DND-41 (cell line): ENCODE results near the gene ADRA2B.

Experiments used
- ATAC-seq: fragments of 200-7000 bp; cut with Tn5 transposase; 3 replicates; pipeline ENCODE4 v1.9.1; 2021; ENCODE audit warnings: low read depth; ENCODE audit not compliant: insufficient read depth
- DNase-seq: peaks from one replicate; pipeline ENCODE4 v3.0.0-alpha.2; 2020
- H2AFZ ChIP-seq: 2 replicates; pipeline ENCODE4 v1.6.0; 2012; ENCODE audit warnings: low read depth, low read length
- H3K27ac ChIP-seq: 2 replicates; pipeline ENCODE4 v1.5.1; 2012; ENCODE audit warnings: low read length, inconsistent platforms
- H3K27me3 ChIP-seq: fragments of 200-600 bp; sonication (generic); 2 replicates; pipeline ENCODE4 v1.6.0; 2012; ENCODE audit warnings: low read length, mild to moderate bottlenecking, inconsistent platforms; ENCODE audit not compliant: insufficient read depth, poor library complexity
- H3K36me3 ChIP-seq: 2 replicates; pipeline ENCODE4 v1.5.1; 2012; ENCODE audit warnings: low read length, inconsistent platforms; ENCODE audit not compliant: insufficient read depth
- H3K4me1 ChIP-seq: 2 replicates; pipeline ENCODE4 v1.5.1; 2012; ENCODE audit warnings: mild to moderate bottlenecking, low read length; ENCODE audit not compliant: insufficient read depth
- H3K4me2 ChIP-seq: 2 replicates; pipeline ENCODE4 v1.6.0; 2012; ENCODE audit warnings: mild to moderate bottlenecking, moderate library complexity, low read length, inconsistent platforms; ENCODE audit not compliant: insufficient read depth
- H3K4me3 ChIP-seq, 2 experiments: fragments of 200-600 bp in 1 of 2; shearing (Covaris generic) in 1 of 2; 2 replicates each; pipeline ENCODE4 v1.5.1; 2012 to 2016; ENCODE audit warnings: inconsistent platforms in 2 of 2, low read length in 2 of 2, mild to moderate bottlenecking in 2 of 2, low read depth in 1 of 2, moderate library complexity in 1 of 2
- H3K79me2 ChIP-seq: 2 replicates; pipeline ENCODE4 v1.6.0; 2012; ENCODE audit warnings: low read length, inconsistent platforms; ENCODE audit not compliant: insufficient read depth
- H3K9ac ChIP-seq: 2 replicates; pipeline ENCODE4 v1.6.0; 2012; ENCODE audit warnings: low read depth, mild to moderate bottlenecking, inconsistent platforms, low read length, moderate library complexity
- H3K9me3 ChIP-seq: 2 replicates; pipeline ENCODE4 v1.5.1; 2012; ENCODE audit warnings: low read length, moderate library complexity, mild to moderate bottlenecking, inconsistent platforms; ENCODE audit not compliant: insufficient read depth, severe bottlenecking
- H4K20me1 ChIP-seq: 2 replicates; pipeline ENCODE4 v1.6.0; 2012; ENCODE audit warnings: low read length; ENCODE audit not compliant: insufficient read depth
- EZH2 ChIP-seq: IDR thresholded peaks from 3 replicates; pipeline ENCODE4 v1.6.1; 2012; ENCODE audit warnings: borderline replicate concordance, low read depth, mild to moderate bottlenecking, moderate library complexity, low read length, inconsistent platforms; ENCODE audit not compliant: severe bottlenecking
- TF ChIP-seq, protein P1 (sequence below): IDR thresholded peaks from 2 replicates; pipeline ENCODE4 v1.5.1; 2012; ENCODE audit warnings: borderline replicate concordance, low read length, moderate library complexity, mild to moderate bottlenecking; ENCODE audit not compliant: poor library complexity, severe bottlenecking; ENCODE audit errors: extremely low read depth

Gene ADRA2B

GRCh38 chr2:96140941-96141623, 24.7 kb upstream of the ADRA2B start:
- Histone ChIP-seq H3K9ac (no peak overlapping the region), H3K27me3 (no peaks in the 10 kb centered on the region), H3K27ac (no peak overlapping the region), H3K9me3 (no peaks in the 10 kb centered on the region), H4K20me1 (peaks cover 11% of the 10 kb centered on the region), H3K4me3 (no peak overlapping the region), H3K4me2 (no peak overlapping the region), H2AFZ (no peak overlapping the region), H3K36me3 (peaks cover 12% of the 10 kb centered on the region), H3K79me2 (peaks cover 14% of the 10 kb centered on the region), H3K4me1 (peaks cover 29% of the 10 kb centered on the region)
- DNase-seq: no peak
- no peak for ATAC-seq
- no peak for TF ChIP-seq EZH2
- TF ChIP-seq, protein P1, sequence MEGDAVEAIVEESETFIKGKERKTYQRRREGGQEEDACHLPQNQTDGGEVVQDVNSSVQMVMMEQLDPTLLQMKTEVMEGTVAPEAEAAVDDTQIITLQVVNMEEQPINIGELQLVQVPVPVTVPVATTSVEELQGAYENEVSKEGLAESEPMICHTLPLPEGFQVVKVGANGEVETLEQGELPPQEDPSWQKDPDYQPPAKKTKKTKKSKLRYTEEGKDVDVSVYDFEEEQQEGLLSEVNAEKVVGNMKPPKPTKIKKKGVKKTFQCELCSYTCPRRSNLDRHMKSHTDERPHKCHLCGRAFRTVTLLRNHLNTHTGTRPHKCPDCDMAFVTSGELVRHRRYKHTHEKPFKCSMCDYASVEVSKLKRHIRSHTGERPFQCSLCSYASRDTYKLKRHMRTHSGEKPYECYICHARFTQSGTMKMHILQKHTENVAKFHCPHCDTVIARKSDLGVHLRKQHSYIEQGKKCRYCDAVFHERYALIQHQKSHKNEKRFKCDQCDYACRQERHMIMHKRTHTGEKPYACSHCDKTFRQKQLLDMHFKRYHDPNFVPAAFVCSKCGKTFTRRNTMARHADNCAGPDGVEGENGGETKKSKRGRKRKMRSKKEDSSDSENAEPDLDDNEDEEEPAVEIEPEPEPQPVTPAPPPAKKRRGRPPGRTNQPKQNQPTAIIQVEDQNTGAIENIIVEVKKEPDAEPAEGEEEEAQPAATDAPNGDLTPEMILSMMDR: no peak

DNA sequence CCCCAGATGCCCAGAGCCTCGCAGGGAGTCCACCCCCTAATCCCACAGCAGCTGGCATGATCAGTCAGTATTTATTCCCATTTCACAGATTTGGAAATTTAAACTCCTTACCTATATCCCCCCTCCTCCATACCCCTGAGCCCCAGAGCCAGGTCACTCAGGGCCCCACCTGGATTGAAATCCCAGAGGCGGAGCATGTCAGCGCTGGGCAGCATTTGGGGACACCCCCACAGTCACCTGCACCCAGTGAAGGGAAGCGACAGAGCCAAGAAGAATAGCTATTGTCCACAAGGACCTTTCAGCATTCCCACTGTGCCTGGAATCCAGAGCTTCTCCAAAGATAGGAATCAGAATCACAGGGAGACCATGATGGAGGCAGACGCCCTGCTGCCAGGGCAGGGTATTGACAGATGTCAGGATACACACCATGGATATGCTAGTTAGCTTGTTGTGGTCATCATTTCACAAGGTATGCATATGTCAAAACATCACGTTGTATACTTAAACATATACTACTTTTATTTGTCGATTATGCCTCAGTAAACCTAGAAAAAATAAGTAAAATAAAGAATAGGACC, 22.9 kb upstream of the ADRA2B start:
- peaks cover 12% of the 10 kb centered on the region for H3K4me1 ChIP-seq
- no peak for ATAC-seq
- no peak for TF ChIP-seq EZH2
- TF ChIP-seq, protein P1: no peak
- H3K4me3 ChIP-seq: no peak overlapping the region
- no peaks in the 10 kb centered on the region for H3K27me3 ChIP-seq
- H3K79me2 ChIP-seq: peaks cover 4% of the 10 kb centered on the region; the same call in 1 of the 2 replicates
- H4K20me1 ChIP-seq: peaks cover 10% of the 10 kb centered on the region
- H3K4me2 ChIP-seq: no peak overlapping the region
- H3K36me3 ChIP-seq: peaks cover 10% of the 10 kb centered on the region
- no peak overlapping the region for H2AFZ ChIP-seq
- no peaks in the 10 kb centered on the region for H3K9me3 ChIP-seq
- H3K9ac ChIP-seq: no peak overlapping the region
- DNase-seq: no peak
- H3K27ac ChIP-seq: no peak overlapping the region

- Histone ChIP-seq H2AFZ (no peak within 1 kb of the TSS), H3K4me1 (peaks cover 3% of the 10 kb centered on the region; the same call in 1 of the 2 replicates), H3K36me3 (peaks cover 3% of the 10 kb centered on the region; the same call in 1 of the 2 replicates), H3K27ac (no peak within 1 kb of the TSS), H3K79me2 (no peaks in the 10 kb centered on the region), H3K4me2 (no peak within 1 kb of the TSS), H4K20me1 (0 out of 2 replicates have a peak, but pooled peaks cover 4% of the 10 kb centered on the region), H3K9ac (no peak within 1 kb of the TSS), H3K9me3 (no peaks in the 10 kb centered on the region), H3K4me3 (no peak within 1 kb of the TSS), H3K27me3 (no peaks in the 10 kb centered on the region)
- DNase-seq (peak; percentile 61), ATAC-seq (peak; percentile 70)
- TF ChIP-seq, protein P1: peak; percentile 72
- no peak for TF ChIP-seq EZH2
These were observed 22.1 kb upstream of the ADRA2B start, which contains the start of gene ASTL for GRCh38 chr2:96138179-96139145. Gene ASTL (minus strand): TSS chr2:96138502. CDS start chr2:96138436, 66 bp downstream.
